ENCODE results near the gene ANKHD1.

- TF ChIP-seq, protein P1, sequence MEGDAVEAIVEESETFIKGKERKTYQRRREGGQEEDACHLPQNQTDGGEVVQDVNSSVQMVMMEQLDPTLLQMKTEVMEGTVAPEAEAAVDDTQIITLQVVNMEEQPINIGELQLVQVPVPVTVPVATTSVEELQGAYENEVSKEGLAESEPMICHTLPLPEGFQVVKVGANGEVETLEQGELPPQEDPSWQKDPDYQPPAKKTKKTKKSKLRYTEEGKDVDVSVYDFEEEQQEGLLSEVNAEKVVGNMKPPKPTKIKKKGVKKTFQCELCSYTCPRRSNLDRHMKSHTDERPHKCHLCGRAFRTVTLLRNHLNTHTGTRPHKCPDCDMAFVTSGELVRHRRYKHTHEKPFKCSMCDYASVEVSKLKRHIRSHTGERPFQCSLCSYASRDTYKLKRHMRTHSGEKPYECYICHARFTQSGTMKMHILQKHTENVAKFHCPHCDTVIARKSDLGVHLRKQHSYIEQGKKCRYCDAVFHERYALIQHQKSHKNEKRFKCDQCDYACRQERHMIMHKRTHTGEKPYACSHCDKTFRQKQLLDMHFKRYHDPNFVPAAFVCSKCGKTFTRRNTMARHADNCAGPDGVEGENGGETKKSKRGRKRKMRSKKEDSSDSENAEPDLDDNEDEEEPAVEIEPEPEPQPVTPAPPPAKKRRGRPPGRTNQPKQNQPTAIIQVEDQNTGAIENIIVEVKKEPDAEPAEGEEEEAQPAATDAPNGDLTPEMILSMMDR (IDR thresholded peaks at IDR 0.05): no peak
- TF ChIP-seq POLR2A (IDR thresholded peaks at IDR 0.05): no peak
Measured at GRCh38 chr5:140355546-140355945, 46.1 kb upstream of the ANKHD1 start.

All from prostate gland (tissue), 2 donors.